HepG2 (cell line): Measurements from ENCODE around the gene RRBP1. TPM values are rescaled to one million over a fixed set of nuclear protein-coding genes. Genes with fewer than 3 reads are reported as not detected.

Source experiments
- AGO1 ChIP-seq: fragments of 200-400 bp; formaldehyde crosslinking; IDR thresholded peaks from 2 replicates; pipeline ENCODE4 v1.6.1; 2017; ENCODE audit warnings: mild to moderate bottlenecking, low read depth, low read length, moderate library complexity; ENCODE audit not compliant: poor library complexity, severe bottlenecking
- AGO2 ChIP-seq: fragments of 200-400 bp; formaldehyde crosslinking; optimal IDR thresholded peaks from 2 replicates; pipeline ENCODE3; 2017; ENCODE audit warnings: mild to moderate bottlenecking, low read depth, low read length, moderate library complexity
- CTCF ChIP-seq: sonication (generic); formaldehyde crosslinking; IDR thresholded peaks from 2 replicates; pipeline ENCODE4 v1.5.0; 2020; ENCODE audit warnings: mild to moderate bottlenecking, missing genetic modification reagents, moderate library complexity
- FIP1L1 ChIP-seq: fragments of 200-400 bp; formaldehyde crosslinking; IDR thresholded peaks from 2 replicates; pipeline ENCODE4 v1.6.1; 2018; ENCODE audit warnings: low read depth, mild to moderate bottlenecking, low read length, moderate library complexity, borderline replicate concordance; ENCODE audit not compliant: insufficient read depth
- FOXO4 ChIP-seq: sonication (generic); formaldehyde crosslinking; conservative IDR thresholded peaks from 2 replicates; pipeline ENCODE4 v1.8.1; 2023; ENCODE audit warnings: missing genetic modification reagents
- HMG20A ChIP-seq: IDR thresholded peaks from 2 replicates; pipeline ENCODE4 v1.6.1; 2016; ENCODE audit warnings: borderline replicate concordance
- HNRNPH1 ChIP-seq: fragments of 200-400 bp; formaldehyde crosslinking; optimal IDR thresholded peaks from 2 replicates; pipeline ENCODE3; 2017; ENCODE audit warnings: mild to moderate bottlenecking, low read depth, low read length
- MTA1 ChIP-seq: sonication (generic); formaldehyde crosslinking; IDR thresholded peaks from 2 replicates; pipeline ENCODE4 v1.4.0; 2020; ENCODE audit warnings: missing genetic modification reagents, mild to moderate bottlenecking, borderline replicate concordance
- NAIF1 ChIP-seq: sonication (generic); formaldehyde crosslinking; IDR thresholded peaks from 2 replicates; pipeline ENCODE4 v1.5.0; 2020; ENCODE audit warnings: mild to moderate bottlenecking, missing genetic modification reagents, borderline replicate concordance
- STAT6 ChIP-seq: sonication (generic); formaldehyde crosslinking; IDR thresholded peaks from 2 replicates; pipeline ENCODE4 v1.4.0; 2020; ENCODE audit warnings: missing genetic modification reagents, mild to moderate bottlenecking, borderline replicate concordance
- XBP1 ChIP-seq: sonication (generic); formaldehyde crosslinking; IDR thresholded peaks from 2 replicates; pipeline ENCODE4 v1.5.0; 2020; ENCODE audit warnings: missing genetic modification reagents
- ZIK1 ChIP-seq: sonication (generic); formaldehyde crosslinking; IDR thresholded peaks from 2 replicates; pipeline ENCODE4 v1.5.0; 2020; ENCODE audit warnings: mild to moderate bottlenecking, low read depth, missing genetic modification reagents, borderline replicate concordance
- ZNF10 ChIP-seq: sonication (generic); formaldehyde crosslinking; IDR thresholded peaks from 2 replicates; pipeline ENCODE4 v1.4.0; 2020; ENCODE audit warnings: mild to moderate bottlenecking, low read depth, missing genetic modification reagents, borderline replicate concordance
- ZNF260 ChIP-seq: sonication (generic); formaldehyde crosslinking; IDR thresholded peaks from 2 replicates; pipeline ENCODE4 v1.4.0; 2020; ENCODE audit warnings: missing genetic modification reagents, low read depth, mild to moderate bottlenecking, borderline replicate concordance
- ZNF605 ChIP-seq: sonication (generic); formaldehyde crosslinking; IDR thresholded peaks from 2 replicates; pipeline ENCODE4 v1.8.0; 2022; ENCODE audit warnings: mild to moderate bottlenecking, missing genetic modification reagents
- ZNF619 ChIP-seq: sonication (generic); formaldehyde crosslinking; IDR thresholded peaks from 2 replicates; pipeline ENCODE4 v1.4.0; 2020; ENCODE audit warnings: mild to moderate bottlenecking, missing genetic modification reagents
- ZNF891 ChIP-seq: sonication (generic); formaldehyde crosslinking; IDR thresholded peaks from 2 replicates; pipeline ENCODE4 v1.5.0; 2020; ENCODE audit warnings: mild to moderate bottlenecking, missing genetic modification reagents
- polyA plus RNA-seq, 8 experiments: library from polyadenylated mRNA; depleted of rRNA in 3 of 8; stranded (reverse) in 7 of 8; unstranded in 1 of 8; fragments of >200 nt; fragmentation: Illumina TruSeq in 4 of 8; extraction: Trizol in 4 of 8; gene quantifications; 2 replicates each; pipeline versions ENCODE4 v1.2.1 to v1.2.3, GENCODE V29; 2011 to 2016; ENCODE audit warnings: low read depth in 4 of 8, missing spikeins in 1 of 8, mixed read lengths in 1 of 8; ENCODE audit not compliant: insufficient read depth in 1 of 8
- total RNA-seq, 5 experiments: library from RNA; depleted of rRNA; stranded (reverse); fragments of >200 nt; fragmentation: Illumina TruSeq; extraction: Trizol; gene quantifications; 2 replicates each; pipeline ENCODE4 v1.2.3, GENCODE V29; 2016; ENCODE audit warnings: low read depth in 1 of 5
- TF ChIP-seq, protein P1 (sequence below): sonication (generic); formaldehyde crosslinking; IDR thresholded peaks from 2 replicates; pipeline ENCODE4 v1.5.0; 2020; ENCODE audit warnings: mild to moderate bottlenecking, missing genetic modification reagents

RRBP1 gene
- total and polyA plus RNA-seq, 2 of the 13 experiments (the other 11 are each of a cell fraction or from before 2014, with no cell fraction given), result 150 to 222 TPM

- TF ChIP-seq, protein P1, sequence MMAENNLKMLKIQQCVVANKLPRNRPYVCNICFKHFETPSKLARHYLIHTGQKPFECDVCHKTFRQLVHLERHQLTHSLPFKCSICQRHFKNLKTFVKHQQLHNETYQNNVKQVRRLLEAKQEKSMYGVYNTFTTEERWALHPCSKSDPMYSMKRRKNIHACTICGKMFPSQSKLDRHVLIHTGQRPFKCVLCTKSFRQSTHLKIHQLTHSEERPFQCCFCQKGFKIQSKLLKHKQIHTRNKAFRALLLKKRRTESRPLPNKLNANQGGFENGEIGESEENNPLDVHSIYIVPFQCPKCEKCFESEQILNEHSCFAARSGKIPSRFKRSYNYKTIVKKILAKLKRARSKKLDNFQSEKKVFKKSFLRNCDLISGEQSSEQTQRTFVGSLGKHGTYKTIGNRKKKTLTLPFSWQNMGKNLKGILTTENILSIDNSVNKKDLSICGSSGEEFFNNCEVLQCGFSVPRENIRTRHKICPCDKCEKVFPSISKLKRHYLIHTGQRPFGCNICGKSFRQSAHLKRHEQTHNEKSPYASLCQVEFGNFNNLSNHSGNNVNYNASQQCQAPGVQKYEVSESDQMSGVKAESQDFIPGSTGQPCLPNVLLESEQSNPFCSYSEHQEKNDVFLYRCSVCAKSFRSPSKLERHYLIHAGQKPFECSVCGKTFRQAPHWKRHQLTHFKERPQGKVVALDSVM, result no peak
- peak; percentile 92 for TF ChIP-seq AGO2
- 0 out of 2 replicates have a peak, but pooled peaks have one; percentile 35 for TF ChIP-seq ZNF10 (CRISPR knock-in tag)
- no peak for TF ChIP-seq HMG20A
- TF ChIP-seq FIP1L1, result 0 out of 2 replicates have a peak, but pooled peaks have one; percentile 31
- TF ChIP-seq MTA1 (CRISPR knock-in tag), result 0 out of 2 replicates have a peak, but pooled peaks have one; percentile 28
- TF ChIP-seq XBP1 (CRISPR knock-in tag), result no peak
- no peak for TF ChIP-seq STAT6 (CRISPR knock-in tag)
- no peak for TF ChIP-seq ZNF260 (CRISPR knock-in tag)
- peak; percentile 41; the same call in 1 of the 2 replicates for TF ChIP-seq ZNF619 (CRISPR knock-in tag)
- peak; percentile 23 for TF ChIP-seq AGO1
- no peak for TF ChIP-seq FOXO4
- TF ChIP-seq HNRNPH1, result peak; percentile 69
- TF ChIP-seq CTCF (CRISPR knock-in tag), result peak; percentile 34; the same call in 1 of the 2 replicates
- no peak for TF ChIP-seq ZIK1
- TF ChIP-seq NAIF1 (CRISPR knock-in tag), result no peak
- TF ChIP-seq ZNF891 (CRISPR knock-in tag), result peak; percentile 7; the same call in 1 of the 2 replicates
- TF ChIP-seq ZNF605 (CRISPR knock-in tag), result no peak
Observed at GRCh38 chr20:17628101-17628841, 53.8 kb downstream of the RRBP1 start (continued).
